Lung (tissue), 12 donors: Measurements from ENCODE around the gene FTCD. TPM values are rescaled to one million over a fixed set of nuclear protein-coding genes. Genes with fewer than 3 reads are reported as not detected.

Source experiments
- ATAC-seq: fragments of 200-7000 bp; cut with Tn5 transposase; one replicate; pipeline ENCODE4 v1.9.1; 2020; ENCODE audit warnings: moderate number of reproducible peaks; ENCODE audit not compliant: insufficient read depth, low FRiP score
- DNase-seq, 3 donors: peaks; one replicate each; pipeline ENCODE4 v3.0.0-alpha.2; 2013 to 2017
- H3K27ac ChIP-seq, 2 donors: one replicate each; pipeline ENCODE4 v1.5.1; 2013; ENCODE audit warnings: mild to moderate bottlenecking in 2 of 2, moderate library complexity in 2 of 2, control low read depth in 1 of 2, inconsistent platforms in 1 of 2, low read depth in 1 of 2, low read length in 1 of 2
- H3K27me3 ChIP-seq, 3 donors: one replicate each; pipeline ENCODE4 v1.5.1; 2013; ENCODE audit warnings: low read length in 2 of 3; ENCODE audit not compliant: control insufficient read depth in 3 of 3, insufficient read depth in 3 of 3
- H3K36me3 ChIP-seq, 4 donors: one replicate each; pipeline ENCODE4 v1.5.1; 2013; ENCODE audit warnings: low read length in 4 of 4, mild to moderate bottlenecking in 1 of 4, moderate library complexity in 1 of 4; ENCODE audit not compliant: control insufficient read depth in 4 of 4, insufficient read depth in 4 of 4
- H3K4me1 ChIP-seq, 5 donors: one replicate each; pipeline ENCODE4 v1.5.1; 2013; ENCODE audit warnings: low read length in 5 of 5, mild to moderate bottlenecking in 2 of 5, moderate library complexity in 1 of 5; ENCODE audit not compliant: control insufficient read depth in 5 of 5, insufficient read depth in 5 of 5
- H3K4me3 ChIP-seq: one replicate; pipeline ENCODE4 v1.5.1; 2013; ENCODE audit warnings: mild to moderate bottlenecking, control low read depth, moderate library complexity
- H3K9ac ChIP-seq, 2 donors: one replicate each; pipeline ENCODE4 v1.5.1; 2013; ENCODE audit warnings: low read length in 2 of 2, control low read depth in 1 of 2; ENCODE audit not compliant: insufficient read depth in 1 of 2
- H3K9me3 ChIP-seq, 4 donors: one replicate each; pipeline ENCODE4 v1.5.1; 2013; ENCODE audit warnings: low read length in 3 of 4, mild to moderate bottlenecking in 1 of 4, moderate library complexity in 1 of 4; ENCODE audit not compliant: control insufficient read depth in 4 of 4, insufficient read depth in 3 of 4
- CTCF ChIP-seq: IDR thresholded peaks from 2 replicates; pipeline ENCODE4 v1.5.1; 2012; ENCODE audit warnings: mild to moderate bottlenecking; ENCODE audit errors: control extremely low read depth, extremely low read depth
- WGBS, 2 donors: extraction: QIAGEN DNeasy Blood & Tissue Kit; methylation state at CpG; one replicate each; pipeline ENCODE4 v1.1.7; 2013; 5-methylcytosine and 5-hydroxymethylcytosine counted together
- polyA plus RNA-seq, 2 donors: library from polyadenylated mRNA; stranded (reverse); fragments of 200-250 nt; gene quantifications; one replicate each; pipeline ENCODE4 v1.2.1, GENCODE V29; 2013
- total RNA-seq, 2 donors: library from RNA; depleted of rRNA in 1 of 2; stranded (reverse); fragments of >200 nt in 1 of 2; gene quantifications; one replicate each; pipeline ENCODE4 v1.2.1, GENCODE V29; 2014 to 2021
- donor health status: control.
- donor health status: control.
- donor health status: Bipolar disorder and iron deficiency.
- donor health status: healthy.
- donor health status: DM: yes; HTN: yes; CAD: no.

Gene FTCD
- total and polyA plus RNA-seq, 4 donors, result 0.03 to 0.43 (median 0.20) TPM

- DNase-seq, result no peak
- 95 to 97% methylated on average over 10 of the region's 10 CpGs for WGBS, 2 donors
Measured at GRCh38 chr21:46193829-46194373, 38.5 kb upstream of the FTCD start.

GRCh38 chr21:46191686-46192575 is 36.6 kb upstream of the FTCD start:
- H3K9ac ChIP-seq, result no peak overlapping the region
- H3K27me3 ChIP-seq, result no peaks in the 10 kb centered on the region
- no peaks in the 10 kb centered on the region for H3K9me3 ChIP-seq
- H3K36me3 ChIP-seq, result peaks cover 5 to 55% (median 18%) of the 10 kb centered on the region in 4 donors
- DNase-seq, result no peak
- H3K4me3 ChIP-seq, result no peak overlapping the region
- ATAC-seq, result no peak
- WGBS, 2 donors, result 97 to 98% methylated on average over 20 of the region's 20 CpGs
- no peak overlapping the region for H3K27ac ChIP-seq
- no peak for TF ChIP-seq CTCF
- peaks cover 0 to 7% (median 0%) of the 10 kb centered on the region in 5 donors for H3K4me1 ChIP-seq

More at GRCh38 chr21:46193829-46194373, 38.5 kb upstream of the FTCD start:
- H3K27ac ChIP-seq, result no peak overlapping the region
- no peaks in the 10 kb centered on the region for H3K9me3 ChIP-seq
- H3K9ac ChIP-seq, result no peak overlapping the region
- no peak for ATAC-seq
- H3K4me1 ChIP-seq, result peaks cover 0 to 2% (median 0%) of the 10 kb centered on the region in 5 donors
- no peak overlapping the region for H3K4me3 ChIP-seq
- no peaks in the 10 kb centered on the region for H3K27me3 ChIP-seq
- TF ChIP-seq CTCF, result no peak
- H3K36me3 ChIP-seq, result peaks cover 6 to 56% (median 16%) of the 10 kb centered on the region in 4 donors

GRCh38 chr21:46191257-46191685 is 35.9 kb upstream of the FTCD start:
- H3K27ac ChIP-seq, result no peak overlapping the region
- H3K9ac ChIP-seq, result no peak overlapping the region
- no peaks in the 10 kb centered on the region for H3K27me3 ChIP-seq
- peaks cover 0 to 7% (median 0%) of the 10 kb centered on the region in 5 donors for H3K4me1 ChIP-seq
- WGBS, 2 donors, result 98% methylated on average over 4 of the region's 4 CpGs
- H3K36me3 ChIP-seq, result peaks cover 3 to 49% (median 18%) of the 10 kb centered on the region in 4 donors
- ATAC-seq, result no peak
- DNase-seq, result no peak
- TF ChIP-seq CTCF, result no peak
- H3K4me3 ChIP-seq, result no peak overlapping the region
- no peaks in the 10 kb centered on the region for H3K9me3 ChIP-seq
